HG03457 (cell line): ENCODE data around the gene MMP21.

Experiments used
- ATAC-seq: cut with Tn5 transposase; IDR thresholded peaks from one replicate; pipeline ENCODE4 v1.9.1; 2021; ENCODE audit warnings: moderate number of reproducible peaks; ENCODE audit not compliant: unreplicated experiment

The MMP21 gene

GRCh38 chr10:125792342-125793300 lies 17.0 kb upstream of the MMP21 start:
- ATAC-seq: no peak

GRCh38 chr10:125788156-125789034 lies 12.8 kb upstream of the MMP21 start:
- no peak for ATAC-seq

- ATAC-seq: no peak
These were observed 10.2 kb upstream of the MMP21 start for GRCh38 chr10:125785791-125786190.

GRCh38 chr10:125783957-125784356 lies 8.3 kb upstream of the MMP21 start:
- peak; percentile 73 for ATAC-seq

- ATAC-seq: no peak
These were observed 7.8 kb upstream of the MMP21 start for GRCh38 chr10:125783408-125783807.

- no peak for ATAC-seq
These were observed 7.0 kb upstream of the MMP21 start for GRCh38 chr10:125782616-125783015.

- ATAC-seq: no peak
These were observed 6.4 kb upstream of the MMP21 start for GRCh38 chr10:125782054-125782453.

- ATAC-seq: no peak
These were observed 5.8 kb upstream of the MMP21 start for GRCh38 chr10:125781374-125781773.

- no peak for ATAC-seq
These were observed 4.0 kb upstream of the MMP21 start for GRCh38 chr10:125779403-125780327.

- ATAC-seq: no peak
These were observed 2.9 kb upstream of the MMP21 start for GRCh38 chr10:125778556-125778955.

GRCh38 chr10:125777806-125778205 lies 2.2 kb upstream of the MMP21 start:
- no peak for ATAC-seq

- no peak for ATAC-seq
These were observed 935 bp downstream of the MMP21 start for GRCh38 chr10:125774581-125775191.

GRCh38 chr10:125773687-125774543 lies 1.7 kb downstream of the MMP21 start:
- ATAC-seq: no peak

- ATAC-seq: no peak
These were observed 2.8 kb downstream of the MMP21 start for GRCh38 chr10:125772864-125773180.

GRCh38 chr10:125772112-125772863 lies 3.3 kb downstream of the MMP21 start:
- no peak for ATAC-seq

- ATAC-seq: no peak
These were observed 4.8 kb downstream of the MMP21 start for GRCh38 chr10:125770844-125771243.

GRCh38 chr10:125769175-125769574 lies 6.4 kb downstream of the MMP21 start:
- ATAC-seq: no peak

- no peak for ATAC-seq
These were observed 7.3 kb downstream of the MMP21 start for GRCh38 chr10:125768219-125768855.
